H9 (cell line): ENCODE measurements around the gene CSNK1G1. TPM values are rescaled to one million over a fixed set of nuclear protein-coding genes. Genes with fewer than 3 reads are reported as not detected.

Experiments used
- DNase-seq: peaks from one replicate; pipeline ENCODE4 v3.0.0-alpha.2; 2017
- H2AFZ ChIP-seq: one replicate; pipeline ENCODE4 v1.6.1; 2013; ENCODE audit warnings: mild to moderate bottlenecking, low read length, control low read depth, moderate library complexity
- H2AK5ac ChIP-seq: 2 replicates; pipeline ENCODE4 v1.6.1; 2013; ENCODE audit warnings: low read length, control low read depth, mixed read lengths; ENCODE audit not compliant: insufficient read length
- H2BK120ac ChIP-seq: one replicate; pipeline ENCODE4 v1.6.1; 2013; ENCODE audit warnings: low read depth, mild to moderate bottlenecking, low read length, control low read depth, inconsistent platforms; ENCODE audit not compliant: poor library complexity, severe bottlenecking
- H2BK12ac ChIP-seq: 2 replicates; pipeline ENCODE4 v1.6.1; 2013; ENCODE audit warnings: low read length, control low read depth, mixed read lengths, low read depth; ENCODE audit not compliant: insufficient read length
- H2BK15ac ChIP-seq: 2 replicates; pipeline ENCODE4 v1.6.1; 2013; ENCODE audit warnings: low read depth, low read length, control low read depth
- H2BK20ac ChIP-seq: one replicate; pipeline ENCODE4 v1.6.1; 2013; ENCODE audit warnings: low read depth, mild to moderate bottlenecking, low read length, control low read depth, inconsistent platforms; ENCODE audit not compliant: poor library complexity, severe bottlenecking
- H2BK5ac ChIP-seq: 2 replicates; pipeline ENCODE4 v1.6.1; 2013; ENCODE audit warnings: low read length, control low read depth, mixed read lengths; ENCODE audit not compliant: insufficient read length
- H3K14ac ChIP-seq: 2 replicates; pipeline ENCODE4 v1.6.1; 2013; ENCODE audit warnings: low read length, control low read depth; ENCODE audit not compliant: insufficient read depth
- H3K18ac ChIP-seq: 2 replicates; pipeline ENCODE4 v1.6.1; 2013; ENCODE audit warnings: low read depth, mild to moderate bottlenecking, mixed read lengths, low read length, control low read depth; ENCODE audit not compliant: insufficient read length
- H3K23ac ChIP-seq: 2 replicates; pipeline ENCODE4 v1.6.1; 2013; ENCODE audit warnings: low read length, control low read depth, mixed read lengths, low read depth; ENCODE audit not compliant: insufficient read length
- H3K23me2 ChIP-seq: 2 replicates; pipeline ENCODE4 v1.6.1; 2013; ENCODE audit warnings: low read depth, mild to moderate bottlenecking, mixed read lengths, low read length, control low read depth; ENCODE audit not compliant: insufficient read length, poor library complexity, severe bottlenecking
- H3K27ac ChIP-seq: 2 replicates; pipeline ENCODE4 v1.5.1; 2013; ENCODE audit warnings: low read length, control low read depth, mixed read lengths, low read depth; ENCODE audit not compliant: insufficient read length
- H3K27me3 ChIP-seq: 2 replicates; pipeline ENCODE4 v1.6.1; 2013; ENCODE audit warnings: low read length, control low read depth, inconsistent platforms; ENCODE audit not compliant: insufficient read depth
- H3K4ac ChIP-seq: 2 replicates; pipeline ENCODE4 v1.6.1; 2013; ENCODE audit warnings: low read depth, mild to moderate bottlenecking, control low read depth, inconsistent platforms, low read length, moderate library complexity
- H3K4me1 ChIP-seq: 2 replicates; pipeline ENCODE4 v1.6.1; 2013; ENCODE audit warnings: low read length, control low read depth, inconsistent platforms; ENCODE audit not compliant: insufficient read depth
- H3K4me2 ChIP-seq: 2 replicates; pipeline ENCODE4 v1.6.1; 2013; ENCODE audit warnings: low read length, control low read depth, mixed read lengths; ENCODE audit not compliant: insufficient read length, insufficient read depth
- H3K56ac ChIP-seq: 2 replicates; pipeline ENCODE4 v1.6.1; 2013; ENCODE audit warnings: low read depth, mild to moderate bottlenecking, mixed read lengths, low read length, control low read depth; ENCODE audit not compliant: insufficient read length
- H3K79me1 ChIP-seq: 2 replicates; pipeline ENCODE4 v1.6.1; 2013; ENCODE audit warnings: low read depth, mild to moderate bottlenecking, moderate library complexity, low read length, control low read depth, inconsistent platforms; ENCODE audit not compliant: insufficient read depth, poor library complexity, severe bottlenecking
- H3K79me2 ChIP-seq: 2 replicates; pipeline ENCODE4 v1.6.1; 2013; ENCODE audit warnings: low read length, control low read depth, inconsistent platforms; ENCODE audit not compliant: insufficient read depth
- H3K9ac ChIP-seq: 2 replicates; pipeline ENCODE4 v1.6.1; 2013; ENCODE audit warnings: low read length, control low read depth, mixed read lengths; ENCODE audit not compliant: insufficient read length; ENCODE audit errors: extremely low read depth
- H3K9me3 ChIP-seq: one replicate; pipeline ENCODE4 v1.6.1; 2013; ENCODE audit warnings: low read depth, low read length, inconsistent platforms; ENCODE audit not compliant: control insufficient read depth
- H3T11ph ChIP-seq: one replicate; pipeline ENCODE4 v1.6.1; 2013; ENCODE audit warnings: mild to moderate bottlenecking, low read length, control low read depth, inconsistent platforms
- H4K20me1 ChIP-seq: one replicate; pipeline ENCODE4 v1.6.1; 2013; ENCODE audit not compliant: control insufficient read depth, insufficient read length, insufficient read depth
- H4K5ac ChIP-seq: 2 replicates; pipeline ENCODE4 v1.6.1; 2013; ENCODE audit warnings: low read depth, mild to moderate bottlenecking, mixed read lengths, low read length, control low read depth; ENCODE audit not compliant: insufficient read length
- H4K8ac ChIP-seq: replicated peaks from 2 replicates; pipeline ENCODE4 v1.6.1; 2013; ENCODE audit warnings: low read length, control low read depth, mixed read lengths, low read depth; ENCODE audit not compliant: insufficient read length
- H4K91ac ChIP-seq: 2 replicates; pipeline ENCODE4 v1.6.1; 2013; ENCODE audit warnings: low read depth, mild to moderate bottlenecking, moderate library complexity, mixed read lengths, low read length, control low read depth; ENCODE audit not compliant: insufficient read length
- H3K27ac Mint-ChIP-seq, 3 experiments: 2 replicates in 2 of 3; 3 replicates in 1 of 3; pipeline ENCODE4 v1.8.0; 2020 to 2021; ENCODE audit warnings: mixed read lengths in 3 of 3, mild to moderate bottlenecking in 1 of 3, moderate library complexity in 1 of 3
- H3K27me3 Mint-ChIP-seq: 2 replicates; pipeline ENCODE4 v1.8.0; 2021; ENCODE audit warnings: low read depth, mild to moderate bottlenecking, moderate library complexity, mixed read lengths
- H3K36me3 Mint-ChIP-seq, 3 experiments: 2 replicates in 2 of 3; 3 replicates in 1 of 3; pipeline ENCODE4 v1.8.0; 2020 to 2021; ENCODE audit warnings: low read depth in 3 of 3, mixed read lengths in 3 of 3; ENCODE audit not compliant: insufficient read depth in 1 of 3
- H3K4me1 Mint-ChIP-seq, 2 experiments: 2 replicates each; pipeline ENCODE4 v1.8.0; 2020; ENCODE audit warnings: mixed read lengths in 2 of 2
- H3K4me3 Mint-ChIP-seq, 2 experiments: 2 replicates in 1 of 2; 3 replicates in 1 of 2; pipeline ENCODE4 v1.8.0; 2020 to 2021; ENCODE audit warnings: mild to moderate bottlenecking in 2 of 2, mixed read lengths in 2 of 2, moderate library complexity in 1 of 2
- H3K9me3 Mint-ChIP-seq, 2 experiments: 2 replicates in 1 of 2; 3 replicates in 1 of 2; pipeline ENCODE4 v1.8.0; 2020; ENCODE audit warnings: mild to moderate bottlenecking in 2 of 2, mixed read lengths in 2 of 2, moderate library complexity in 1 of 2
- CTCF ChIP-seq: fragments of 200-600 bp; sonication (generic); conservative IDR thresholded peaks from 3 replicates; pipeline ENCODE4 v1.8.0; 2021; ENCODE audit warnings: antibody characterized with exemption, mild to moderate bottlenecking
- WGBS: extraction: QIAGEN DNeasy Blood & Tissue Kit; methylation state at CpG from one replicate; pipeline ENCODE4 v1.1.7; 2013; ENCODE audit warnings: missing lambda C conversion rate, low lambda C conversion rate, mixed read lengths; ENCODE audit not compliant: insufficient read length; ENCODE audit errors: extremely low coverage; 5-methylcytosine and 5-hydroxymethylcytosine counted together
- total RNA-seq: library from RNA; stranded (reverse); gene quantifications from 2 replicates; pipeline ENCODE4 v1.2.1, GENCODE V29; 2021

The CSNK1G1 gene
- total RNA-seq, 1 experiment from 2014 or later, result 17.1 TPM

- Histone ChIP-seq H2BK5ac (no peak overlapping the region), H4K5ac (no peak overlapping the region), H3K79me1 (peaks cover 3% of the 10 kb centered on the region), H3K56ac (no peak overlapping the region), H4K91ac (no peak overlapping the region), H2BK12ac (no peak overlapping the region), H3K23ac (no peak overlapping the region), H3K27ac (no peak overlapping the region), H2AK5ac (no peak overlapping the region), H3K4ac (no peak overlapping the region), H2BK20ac (no peak overlapping the region), H4K8ac (no peak overlapping the region), H3K23me2 (no peaks in the 10 kb centered on the region), H4K20me1 (no peaks in the 10 kb centered on the region), H3T11ph (no peak overlapping the region), H3K4me2 (no peak overlapping the region), H3K14ac (no peak overlapping the region), H2AFZ (no peak overlapping the region), H2BK15ac (no peak overlapping the region), H3K79me2 (no peaks in the 10 kb centered on the region), H3K18ac (no peak overlapping the region), H3K4me1 (peaks cover 7% of the 10 kb centered on the region; the same call in 1 of the 2 replicates), H3K9me3 (no peaks in the 10 kb centered on the region), H3K9ac (no peak overlapping the region), H2BK120ac (no peak overlapping the region), H3K27me3 (no peaks in the 10 kb centered on the region)
- Mint-ChIP-seq H3K36me3 (peaks cover 0 to 1% (median 0%) of the 10 kb centered on the region in 3 experiments; a peak in 1 of 7 replicates), H3K4me1 (peaks cover 18 to 24% of the 10 kb centered on the region in 2 experiments), H3K27me3 (no peaks in the 10 kb centered on the region), H3K4me3 (no peak overlapping the region), H3K9me3 (no peaks in the 10 kb centered on the region), H3K27ac (no peak overlapping the region)
- DNase-seq, result no peak
- WGBS, result no CpG with 5 or more reads among the region's 4 CpGs
- TF ChIP-seq CTCF, result no peak
Observed at GRCh38 chr15:64245405-64245804, 110.6 kb downstream of the CSNK1G1 start.
